ENCODE results near the gene ZFYVE28.

Gene ZFYVE28

GRCh38 chr4:2354760-2355159, 63.7 kb downstream of the ZFYVE28 start:
- TF ChIP-seq CTCF (IDR thresholded peaks at IDR 0.05; ENCODE audit: insufficient read depth, low read depth, low read length, missing control alignments), result no peak
- H3K4me3 ChIP-seq (ENCODE audit: low read length), result no peak overlapping the region
- no peak for DNase-seq (ENCODE audit: low read depth)

- no peak for TF ChIP-seq CTCF (IDR thresholded peaks at IDR 0.05; ENCODE audit: insufficient read depth, low read depth, low read length, missing control alignments)
- DNase-seq (ENCODE audit: low read depth), result no peak
- no peak overlapping the region for H3K4me3 ChIP-seq (ENCODE audit: low read length)
Measured at GRCh38 chr4:2354118-2354517, 64.3 kb downstream of the ZFYVE28 start.

GRCh38 chr4:2353222-2354107, 65.0 kb downstream of the ZFYVE28 start:
- no peak for DNase-seq (ENCODE audit: low read depth)
- no peak overlapping the region for H3K4me3 ChIP-seq (ENCODE audit: low read length)
- no peak for TF ChIP-seq CTCF (IDR thresholded peaks at IDR 0.05; ENCODE audit: insufficient read depth, low read depth, low read length, missing control alignments)

GRCh38 chr4:2352729-2353221, 65.7 kb downstream of the ZFYVE28 start:
- DNase-seq (ENCODE audit: low read depth), result no peak
- no peak for TF ChIP-seq CTCF (IDR thresholded peaks at IDR 0.05; ENCODE audit: insufficient read depth, low read depth, low read length, missing control alignments)
- H3K4me3 ChIP-seq (ENCODE audit: low read length), result no peak overlapping the region

- no peak for TF ChIP-seq CTCF (IDR thresholded peaks at IDR 0.05; ENCODE audit: insufficient read depth, low read depth, low read length, missing control alignments)
- H3K4me3 ChIP-seq (ENCODE audit: low read length), result no peak overlapping the region
- DNase-seq (ENCODE audit: low read depth), result no peak
Measured at GRCh38 chr4:2352171-2352570, 66.3 kb downstream of the ZFYVE28 start.

- no peak for DNase-seq (ENCODE audit: low read depth)
- H3K4me3 ChIP-seq (ENCODE audit: low read length), result no peak overlapping the region
- TF ChIP-seq CTCF (IDR thresholded peaks at IDR 0.05; ENCODE audit: insufficient read depth, low read depth, low read length, missing control alignments), result no peak
Measured at GRCh38 chr4:2350982-2351381, 67.5 kb downstream of the ZFYVE28 start.

GRCh38 chr4:2348786-2349185, 69.7 kb downstream of the ZFYVE28 start:
- TF ChIP-seq CTCF (IDR thresholded peaks at IDR 0.05; ENCODE audit: insufficient read depth, low read depth, low read length, missing control alignments), result no peak
- DNase-seq (ENCODE audit: low read depth), result no peak
- no peak overlapping the region for H3K4me3 ChIP-seq (ENCODE audit: low read length)
